GM10266 (cell line): ENCODE measurements around the gene SLC35A5.

Source experiments
- DNase-seq: peaks from one replicate; pipeline ENCODE4 v3.0.0; 2012; ENCODE audit errors: extremely low spot score
- TF ChIP-seq, protein P1 (sequence below): IDR thresholded peaks from 2 replicates; pipeline ENCODE4 v1.5.1; 2012; ENCODE audit warnings: mild to moderate bottlenecking, low read depth; ENCODE audit not compliant: control insufficient read depth, insufficient read depth; ENCODE audit errors: missing control alignments

SLC35A5 gene

DNA sequence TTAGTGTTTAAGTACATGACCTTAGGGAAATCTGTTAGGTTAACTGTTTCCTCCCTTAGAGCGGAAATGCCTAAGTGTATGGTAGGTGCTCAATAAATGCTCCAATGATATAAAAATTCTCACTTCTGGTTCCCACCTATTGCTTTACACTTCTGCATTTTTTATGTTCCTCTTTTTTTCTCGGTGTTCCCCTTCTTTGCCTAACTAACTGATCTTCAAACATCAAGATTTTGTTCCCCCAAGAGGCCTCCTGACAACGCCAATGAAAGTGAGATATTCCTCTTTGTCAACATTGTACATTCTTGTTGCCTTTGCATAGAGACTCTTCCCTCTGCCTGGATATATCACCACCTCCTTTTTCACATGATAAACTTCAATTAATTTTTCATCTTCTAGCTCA lies 17.4 kb downstream of the SLC35A5 start:
- TF ChIP-seq, protein P1, sequence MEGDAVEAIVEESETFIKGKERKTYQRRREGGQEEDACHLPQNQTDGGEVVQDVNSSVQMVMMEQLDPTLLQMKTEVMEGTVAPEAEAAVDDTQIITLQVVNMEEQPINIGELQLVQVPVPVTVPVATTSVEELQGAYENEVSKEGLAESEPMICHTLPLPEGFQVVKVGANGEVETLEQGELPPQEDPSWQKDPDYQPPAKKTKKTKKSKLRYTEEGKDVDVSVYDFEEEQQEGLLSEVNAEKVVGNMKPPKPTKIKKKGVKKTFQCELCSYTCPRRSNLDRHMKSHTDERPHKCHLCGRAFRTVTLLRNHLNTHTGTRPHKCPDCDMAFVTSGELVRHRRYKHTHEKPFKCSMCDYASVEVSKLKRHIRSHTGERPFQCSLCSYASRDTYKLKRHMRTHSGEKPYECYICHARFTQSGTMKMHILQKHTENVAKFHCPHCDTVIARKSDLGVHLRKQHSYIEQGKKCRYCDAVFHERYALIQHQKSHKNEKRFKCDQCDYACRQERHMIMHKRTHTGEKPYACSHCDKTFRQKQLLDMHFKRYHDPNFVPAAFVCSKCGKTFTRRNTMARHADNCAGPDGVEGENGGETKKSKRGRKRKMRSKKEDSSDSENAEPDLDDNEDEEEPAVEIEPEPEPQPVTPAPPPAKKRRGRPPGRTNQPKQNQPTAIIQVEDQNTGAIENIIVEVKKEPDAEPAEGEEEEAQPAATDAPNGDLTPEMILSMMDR = no peak
- DNase-seq = no peak

DNA sequence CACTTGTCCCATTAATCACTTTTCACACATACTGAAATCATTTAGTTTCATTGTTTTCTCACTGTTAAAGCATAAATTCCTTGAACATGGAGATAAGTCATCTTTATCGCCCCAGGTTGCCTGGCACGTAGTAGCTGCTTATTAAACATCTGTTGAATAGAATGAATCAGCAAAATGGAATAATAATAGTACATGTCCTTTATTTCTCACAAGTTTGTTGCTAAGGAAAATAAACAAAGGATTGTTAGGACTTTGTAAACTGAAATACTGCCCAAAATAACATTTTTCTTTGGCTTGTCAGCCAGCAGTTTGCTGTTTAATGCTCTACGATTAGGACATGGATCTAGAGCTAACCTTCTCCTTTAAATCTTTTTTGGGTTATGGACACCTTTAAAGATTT lies 17.9 kb downstream of the SLC35A5 start:
- TF ChIP-seq, protein P1 = no peak
- no peak for DNase-seq

DNA sequence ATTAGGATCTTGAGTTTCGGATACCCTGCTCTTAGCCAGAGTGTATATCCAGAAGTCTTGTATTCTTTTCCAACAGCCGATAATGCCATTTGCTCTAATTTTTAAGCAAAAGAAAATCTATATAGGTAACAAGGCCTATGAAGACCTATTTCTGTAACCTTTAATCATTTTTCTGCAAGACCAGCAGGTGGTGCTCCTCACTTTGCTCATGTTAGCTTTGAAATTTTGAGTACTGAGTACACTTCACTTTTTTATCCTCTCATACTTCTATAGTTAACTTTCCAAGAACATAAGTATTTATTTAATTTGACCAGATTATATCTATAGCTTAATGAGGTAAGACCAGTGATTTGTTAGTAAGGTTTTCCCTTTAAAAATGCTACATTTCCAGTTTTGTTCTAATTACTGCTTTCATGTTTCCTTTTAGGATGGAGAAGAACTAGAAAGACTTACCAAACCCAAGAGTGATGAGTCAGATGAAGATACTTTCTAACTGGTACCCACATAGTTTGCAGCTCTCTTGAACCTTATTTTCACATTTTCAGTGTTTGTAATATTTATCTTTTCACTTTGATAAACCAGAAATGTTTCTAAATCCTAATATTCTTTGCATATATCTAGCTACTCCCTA lies 20.5 kb downstream of the SLC35A5 start:
- TF ChIP-seq, protein P1 = peak; percentile 64
- DNase-seq = peak; percentile 15

DNA sequence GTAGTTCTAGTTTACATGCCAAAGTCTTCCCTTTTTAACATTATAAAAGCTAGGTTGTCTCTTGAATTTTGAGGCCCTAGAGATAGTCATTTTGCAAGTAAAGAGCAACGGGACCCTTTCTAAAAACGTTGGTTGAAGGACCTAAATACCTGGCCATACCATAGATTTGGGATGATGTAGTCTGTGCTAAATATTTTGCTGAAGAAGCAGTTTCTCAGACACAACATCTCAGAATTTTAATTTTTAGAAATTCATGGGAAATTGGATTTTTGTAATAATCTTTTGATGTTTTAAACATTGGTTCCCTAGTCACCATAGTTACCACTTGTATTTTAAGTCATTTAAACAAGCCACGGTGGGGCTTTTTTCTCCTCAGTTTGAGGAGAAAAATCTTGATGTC lies 21.3 kb downstream of the SLC35A5 start:
- DNase-seq = no peak
- TF ChIP-seq, protein P1 = no peak

DNA sequence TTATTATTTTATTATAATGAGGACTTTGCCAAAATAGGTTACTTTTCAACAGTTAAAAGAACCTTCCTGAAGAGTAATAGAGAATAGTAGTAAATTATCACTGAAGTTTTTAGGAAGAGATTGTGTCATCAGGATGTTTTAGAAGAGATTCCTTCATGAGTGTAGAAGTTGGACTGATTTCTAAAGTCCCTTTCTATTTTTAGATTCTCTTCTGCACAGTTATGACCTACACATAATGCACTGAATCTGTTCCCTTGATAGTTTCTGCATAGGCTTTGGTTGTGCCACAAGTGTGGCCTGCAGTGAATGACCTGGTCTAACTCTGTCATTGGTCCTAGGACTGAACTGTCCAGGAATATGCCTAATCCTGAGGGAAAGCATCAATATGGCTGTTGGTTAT lies 23.9 kb downstream of the SLC35A5 start:
- TF ChIP-seq, protein P1 = no peak
- DNase-seq = no peak

DNA sequence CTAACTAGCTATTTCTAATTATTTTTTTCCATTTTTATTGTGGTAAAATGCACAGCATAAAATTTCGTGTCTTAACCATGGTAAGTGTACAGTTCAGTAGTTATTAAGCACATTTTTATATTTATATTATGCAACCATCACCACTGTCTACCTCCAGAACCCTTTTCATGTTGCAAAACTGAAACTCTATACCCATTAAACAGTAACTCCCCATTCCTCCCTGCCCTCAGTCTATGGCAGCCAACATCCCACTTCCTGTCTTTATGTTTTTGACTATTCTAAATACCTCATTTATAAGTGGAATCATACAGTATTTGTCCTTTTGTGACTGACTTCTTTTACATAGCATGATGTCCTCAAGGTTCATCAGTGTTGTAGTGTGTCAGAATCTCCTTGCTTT lies 25.5 kb downstream of the SLC35A5 start:
- TF ChIP-seq, protein P1 = no peak
- no peak for DNase-seq

DNA sequence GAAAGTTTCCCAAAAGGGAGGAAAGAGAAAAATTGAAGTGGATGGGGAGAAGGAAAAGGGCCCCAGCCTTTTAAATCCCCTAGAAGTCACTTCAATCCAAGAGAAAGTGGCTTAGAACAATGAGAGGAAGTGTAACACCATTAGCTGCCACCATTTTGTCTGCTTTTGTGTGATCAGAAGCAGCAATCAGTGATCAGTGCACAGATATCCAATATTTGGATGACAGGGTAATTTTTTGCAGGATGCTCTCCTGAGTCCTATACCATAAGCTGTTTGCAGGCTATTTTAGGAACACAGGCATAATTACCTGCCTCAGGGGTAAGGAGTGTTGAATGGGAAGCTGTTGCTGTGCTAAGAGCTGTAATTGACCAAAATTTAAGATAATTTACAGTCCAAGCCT lies 31.4 kb downstream of the SLC35A5 start:
- TF ChIP-seq, protein P1 = peak; percentile 1
- DNase-seq = no peak
